Kidney epithelial cell (primary cell): ENCODE measurements around the gene ALK. TPM values are rescaled to one million over a fixed set of nuclear protein-coding genes. Genes with fewer than 3 reads are reported as not detected.

Experiments used
- DNase-seq: peaks from one replicate; pipeline ENCODE4 v3.0.0-alpha.2; 2010; ENCODE audit warnings: low read depth
- H3K27me3 ChIP-seq: 2 replicates; pipeline ENCODE4 v1.6.0; 2011; ENCODE audit warnings: low read length; ENCODE audit not compliant: control insufficient read depth, insufficient read depth
- H3K36me3 ChIP-seq: 2 replicates; pipeline ENCODE4 v1.5.1; 2011; ENCODE audit warnings: low read length; ENCODE audit not compliant: control insufficient read depth, insufficient read depth
- H3K4me3 ChIP-seq: 2 replicates; pipeline ENCODE4 v1.5.1; 2011; ENCODE audit warnings: low read depth, mild to moderate bottlenecking, control low read depth, low read length
- total RNA-seq: library from RNA; depleted of rRNA; stranded (reverse); fragments of >200 nt; gene quantifications from 2 replicates; pipeline ENCODE4 v1.2.3, GENCODE V29; 2015
- TF ChIP-seq, protein P1 (sequence below): IDR thresholded peaks from 2 replicates; pipeline ENCODE4 v1.5.1; 2011; ENCODE audit warnings: mild to moderate bottlenecking, moderate library complexity, low read length, control low read depth, inconsistent platforms; ENCODE audit not compliant: insufficient read depth, poor library complexity, severe bottlenecking

ALK gene
- total RNA-seq, 1 donor from 2014 or later, result not detected

DNA sequence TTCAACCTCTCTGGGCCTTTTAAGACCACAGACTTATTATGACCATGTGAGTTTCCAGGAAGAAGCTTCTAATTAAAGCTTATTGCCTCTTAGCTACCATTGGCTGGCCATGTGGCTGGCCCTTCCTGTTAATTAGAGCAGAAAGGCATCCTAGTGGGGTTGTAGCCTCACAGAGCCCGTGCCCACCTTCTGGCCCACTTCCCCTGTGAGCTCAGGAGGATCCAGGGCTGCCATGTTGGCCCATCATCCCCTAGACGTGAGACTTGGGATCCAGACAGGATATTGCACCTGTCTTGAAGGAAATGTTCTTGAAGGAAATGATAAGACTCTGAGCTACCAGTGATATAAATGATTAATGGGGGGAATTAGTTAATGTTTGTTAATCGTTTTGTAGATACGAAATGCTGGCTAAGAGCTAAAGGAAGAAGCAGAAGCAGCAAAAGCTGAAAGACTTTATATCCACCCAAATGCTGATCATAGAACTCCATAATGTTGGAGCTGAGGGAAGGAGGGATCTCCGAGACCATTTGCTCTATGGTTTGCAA is 550.7 kb downstream of the ALK start:
- H3K27me3 ChIP-seq, result no peaks in the 10 kb centered on the region
- no peaks in the 10 kb centered on the region for H3K36me3 ChIP-seq
- TF ChIP-seq, protein P1, sequence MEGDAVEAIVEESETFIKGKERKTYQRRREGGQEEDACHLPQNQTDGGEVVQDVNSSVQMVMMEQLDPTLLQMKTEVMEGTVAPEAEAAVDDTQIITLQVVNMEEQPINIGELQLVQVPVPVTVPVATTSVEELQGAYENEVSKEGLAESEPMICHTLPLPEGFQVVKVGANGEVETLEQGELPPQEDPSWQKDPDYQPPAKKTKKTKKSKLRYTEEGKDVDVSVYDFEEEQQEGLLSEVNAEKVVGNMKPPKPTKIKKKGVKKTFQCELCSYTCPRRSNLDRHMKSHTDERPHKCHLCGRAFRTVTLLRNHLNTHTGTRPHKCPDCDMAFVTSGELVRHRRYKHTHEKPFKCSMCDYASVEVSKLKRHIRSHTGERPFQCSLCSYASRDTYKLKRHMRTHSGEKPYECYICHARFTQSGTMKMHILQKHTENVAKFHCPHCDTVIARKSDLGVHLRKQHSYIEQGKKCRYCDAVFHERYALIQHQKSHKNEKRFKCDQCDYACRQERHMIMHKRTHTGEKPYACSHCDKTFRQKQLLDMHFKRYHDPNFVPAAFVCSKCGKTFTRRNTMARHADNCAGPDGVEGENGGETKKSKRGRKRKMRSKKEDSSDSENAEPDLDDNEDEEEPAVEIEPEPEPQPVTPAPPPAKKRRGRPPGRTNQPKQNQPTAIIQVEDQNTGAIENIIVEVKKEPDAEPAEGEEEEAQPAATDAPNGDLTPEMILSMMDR, result no peak
- H3K4me3 ChIP-seq, result no peak overlapping the region
- DNase-seq, result no peak

DNA sequence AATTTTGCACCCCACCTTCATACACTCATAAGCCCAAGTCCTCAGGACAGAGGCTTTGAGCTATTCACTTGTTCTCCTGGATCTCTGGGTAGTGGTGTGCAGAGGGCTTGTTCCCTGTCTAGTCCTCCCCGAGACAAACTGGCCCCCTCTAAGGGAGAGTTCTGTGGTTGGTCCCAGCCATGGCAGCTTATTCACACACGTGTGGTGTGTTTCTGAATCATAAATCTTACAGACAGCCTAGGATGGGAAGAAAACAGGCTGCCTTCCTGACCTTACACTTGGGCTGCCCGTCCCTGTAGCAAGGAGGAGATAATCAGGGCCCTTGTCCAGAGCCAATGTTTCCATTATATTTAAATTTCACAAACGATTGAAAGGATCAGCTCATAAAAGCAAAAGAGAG is 551.2 kb downstream of the ALK start:
- Histone ChIP-seq H3K4me3 (no peak overlapping the region), H3K27me3 (no peaks in the 10 kb centered on the region), H3K36me3 (no peaks in the 10 kb centered on the region)
- TF ChIP-seq, protein P1, result no peak
- DNase-seq, result no peak

DNA sequence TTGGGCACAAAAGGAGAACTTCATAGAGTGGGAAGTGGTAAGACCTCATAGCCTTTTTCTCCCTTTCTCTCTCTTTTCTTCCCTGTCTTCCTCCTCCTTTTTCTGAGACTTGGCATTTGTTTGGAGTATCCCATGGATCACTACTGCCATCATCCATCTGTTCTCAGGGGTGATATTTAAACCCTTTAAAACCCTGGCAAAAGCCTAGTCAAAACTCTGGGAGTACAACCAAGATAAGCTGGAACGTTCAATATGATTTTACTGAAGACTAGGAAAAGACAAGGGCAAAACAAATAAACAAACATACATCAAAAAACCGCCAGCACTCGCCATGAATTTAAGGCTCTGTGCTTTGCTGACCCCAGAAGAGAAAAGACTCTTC is 552.7 kb downstream of the ALK start:
- TF ChIP-seq, protein P1, result no peak
- DNase-seq, result no peak
- Histone ChIP-seq H3K4me3 (no peak overlapping the region), H3K36me3 (no peaks in the 10 kb centered on the region), H3K27me3 (no peaks in the 10 kb centered on the region)

DNA sequence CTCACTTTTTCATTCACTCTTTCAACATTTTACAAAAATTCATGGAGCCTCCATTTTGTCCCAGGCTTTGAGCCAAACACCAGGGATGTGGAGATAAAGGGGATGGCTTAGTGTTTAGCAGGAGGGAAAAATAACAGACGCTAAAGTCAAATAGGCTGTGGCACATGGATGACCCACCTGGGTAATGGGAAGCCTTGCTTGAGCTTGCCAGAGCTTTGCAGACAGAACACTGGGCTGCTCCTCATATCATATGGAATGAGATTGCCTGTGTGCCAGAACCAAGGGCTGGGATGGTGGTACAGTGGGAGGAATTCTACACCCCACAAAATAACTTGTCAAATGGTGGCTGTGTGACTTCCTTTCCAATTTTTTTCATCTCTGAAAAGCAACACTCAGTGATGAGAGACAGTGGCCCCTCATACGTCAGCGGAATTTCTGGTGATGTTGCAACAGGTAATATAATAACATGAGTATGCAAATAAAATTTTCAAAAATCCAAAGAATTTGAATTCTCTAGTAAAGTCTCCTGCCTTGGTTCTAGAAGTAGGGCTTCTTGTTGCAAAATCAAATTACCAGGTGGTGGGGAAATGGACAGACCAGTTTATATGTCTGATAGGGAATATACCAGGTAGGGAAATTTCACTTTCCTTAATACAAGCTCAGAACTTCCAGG is 553.3 kb downstream of the ALK start:
- H3K4me3 ChIP-seq, result no peak overlapping the region
- no peaks in the 10 kb centered on the region for H3K36me3 ChIP-seq
- DNase-seq, result no peak
- no peaks in the 10 kb centered on the region for H3K27me3 ChIP-seq
- TF ChIP-seq, protein P1, result no peak

DNA sequence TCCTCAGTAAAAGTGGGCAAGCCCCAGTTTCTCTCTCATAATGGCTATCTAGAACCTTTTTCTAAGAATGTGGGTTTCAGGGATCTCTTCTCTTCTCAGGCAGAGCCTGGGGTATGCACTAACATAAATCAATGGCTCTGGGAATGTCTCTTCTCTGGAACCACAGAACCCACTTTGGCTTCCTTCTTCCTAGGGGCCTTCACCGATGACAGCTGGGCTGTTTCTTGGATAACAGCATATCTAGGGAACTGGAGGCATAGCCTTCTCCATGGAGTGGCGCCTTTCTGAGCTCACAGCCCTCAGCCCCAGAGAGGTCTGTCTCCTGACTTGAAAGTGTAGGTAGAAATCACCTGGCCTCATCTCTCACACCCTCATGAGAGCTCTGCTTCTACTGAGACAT is 558.3 kb downstream of the ALK start:
- no peak for DNase-seq
- Histone ChIP-seq H3K36me3 (no peaks in the 10 kb centered on the region), H3K4me3 (no peak overlapping the region), H3K27me3 (no peaks in the 10 kb centered on the region)
- TF ChIP-seq, protein P1, result no peak

DNA sequence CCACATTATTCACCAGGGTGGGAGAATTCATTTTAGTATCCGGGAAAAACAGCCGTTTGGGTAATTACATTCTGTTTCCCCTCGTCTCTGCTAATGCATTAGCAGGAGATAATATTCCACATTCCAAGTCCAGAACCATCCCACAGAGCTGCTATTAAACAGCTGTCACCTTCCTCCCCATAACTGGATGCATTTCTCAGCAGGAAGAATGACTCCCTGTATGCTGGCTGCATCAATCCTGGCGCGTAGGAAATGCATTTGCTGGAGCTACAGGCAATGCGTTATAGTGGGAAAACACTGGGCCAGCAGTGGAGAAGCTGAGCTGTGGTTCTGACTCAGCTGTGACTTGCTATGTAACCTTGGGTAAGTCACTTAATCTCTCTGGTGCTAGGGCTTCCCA is 560.2 kb downstream of the ALK start:
- H3K4me3 ChIP-seq, result no peak overlapping the region
- no peaks in the 10 kb centered on the region for H3K27me3 ChIP-seq
- DNase-seq, result no peak
- no peaks in the 10 kb centered on the region for H3K36me3 ChIP-seq
- TF ChIP-seq, protein P1, result no peak
